ENCODE results near the gene MTMR3. TPM values are rescaled to one million over a fixed set of nuclear protein-coding genes. Genes with fewer than 3 reads are reported as not detected.
"Not testable (repeated sequence)": the region's sequence is repeated elsewhere in the genome, so short reads cannot be mapped to it uniquely, and the experiment has no call there.

MTMR3 gene
- total RNA-seq, 2 experiments from 2014 or later = 12.2 to 14.0 TPM

- ChIA-PET CTCF (interaction anchor here (1.3 kb wide), 1 partner anchor 22 kb away, joined by 3 read pairs; no protein-coding TSS in a partner anchor), POLR2A (no interaction called here)
These were observed 64.7 kb downstream of the MTMR3 start for GRCh38 chr22:29947410-29948384.

GRCh38 chr22:29948385-29948769 is 65.4 kb downstream of the MTMR3 start:
- ChIA-PET POLR2A (no interaction called here), CTCF (no interaction called here)

DNA sequence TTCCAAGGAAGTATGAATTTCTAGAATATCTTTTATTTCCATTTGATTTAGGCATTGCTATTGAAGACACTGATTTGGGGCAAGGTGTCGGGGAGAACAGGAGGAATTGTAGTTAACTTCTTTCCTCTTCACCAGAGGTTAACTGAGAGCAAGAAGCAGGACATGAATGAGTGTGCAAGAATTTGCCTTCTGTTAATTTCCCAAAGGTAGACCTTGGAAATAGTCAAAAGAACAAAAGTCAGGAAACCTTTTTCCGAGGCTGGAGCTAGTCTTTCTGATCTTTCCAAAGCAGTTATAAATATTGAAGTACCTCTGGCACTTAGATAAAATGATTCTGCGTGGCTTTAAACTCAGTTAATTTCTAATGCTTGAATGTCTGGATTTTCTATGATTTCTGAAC is 66.9 kb downstream of the MTMR3 start:
- CTCF ChIA-PET = interaction anchor here (0.6 kb wide), 2 partner anchors 104 to 263 kb away, joined by 4 read pairs; no protein-coding TSS in a partner anchor
- POLR2A ChIA-PET = no interaction called here

GRCh38 chr22:29951791-29952413 is 68.9 kb downstream of the MTMR3 start:
- CTCF ChIA-PET = no interaction called here
- POLR2A ChIA-PET = interaction anchor here (0.6 to 0.7 kb wide), 3 partner anchors 19 to 1935 kb away, joined by 3 read pairs; no protein-coding TSS in a partner anchor

GRCh38 chr22:29954203-29954855 is 71.4 kb downstream of the MTMR3 start:
- CTCF ChIA-PET = interaction anchor here (0.7 kb wide), 1 partner anchor 471 kb away, joined by 3 read pairs; no protein-coding TSS in a partner anchor
- POLR2A ChIA-PET = no interaction called here

DNA sequence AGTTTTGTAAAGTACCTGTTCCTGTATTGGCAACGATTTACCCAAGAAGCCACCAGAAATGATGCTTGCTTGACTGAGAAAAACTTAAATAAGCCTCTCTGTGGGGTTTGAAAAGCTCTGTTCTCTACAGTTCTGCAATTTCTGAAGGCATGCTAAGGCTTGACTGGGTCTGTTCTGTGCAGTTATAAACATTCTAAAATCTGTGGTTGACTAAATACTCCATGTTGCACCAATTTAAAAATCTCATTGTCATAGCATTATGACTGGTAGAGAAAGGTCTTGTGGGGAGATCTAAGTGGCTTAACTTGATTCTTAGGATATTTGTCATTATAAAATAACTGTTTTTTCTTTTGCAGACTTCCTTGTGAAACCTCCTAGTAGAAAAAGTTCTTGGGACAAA is 73.7 kb downstream of the MTMR3 start:
- POLR2A ChIA-PET = no interaction called here

GRCh38 chr22:29958170-29958569 is 75.2 kb downstream of the MTMR3 start:
- POLR2A ChIA-PET = no interaction called here
- CTCF ChIA-PET = no interaction called here

More for the DNA sequence above, 73.7 kb downstream of the MTMR3 start:
- CTCF ChIA-PET = no interaction called here

- CTCF ChIA-PET = no interaction called here
- POLR2A ChIA-PET = no interaction called here
These were observed 81.8 kb downstream of the MTMR3 start for GRCh38 chr22:29964776-29965175.

DNA sequence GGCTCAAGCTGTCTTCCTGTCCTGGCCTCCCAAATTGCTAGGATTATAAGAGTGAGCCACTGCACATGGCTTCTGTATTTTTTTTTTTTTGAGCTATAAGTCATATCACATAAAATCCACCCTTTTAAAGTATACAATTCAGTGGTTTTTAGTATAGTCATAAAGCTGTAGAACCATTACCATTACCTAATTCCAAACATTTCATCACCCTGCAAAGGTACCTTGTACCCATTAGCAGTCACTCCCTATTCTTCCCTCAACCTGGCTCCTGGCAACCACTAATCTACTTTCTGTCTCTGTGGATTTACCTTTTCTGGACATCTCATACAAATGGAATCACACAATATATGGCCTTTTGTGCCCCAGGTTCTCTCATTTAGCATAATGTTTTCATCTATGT is 84.5 kb downstream of the MTMR3 start:
- CTCF ChIA-PET = interaction anchor here (0.6 kb wide), 1 partner anchor 97 kb away, joined by 3 read pairs; no protein-coding TSS in a partner anchor
- POLR2A ChIA-PET = interaction anchor here (0.5 kb wide), 1 partner anchor 1168 kb away, joined by 3 read pairs; no protein-coding TSS in a partner anchor

DNA sequence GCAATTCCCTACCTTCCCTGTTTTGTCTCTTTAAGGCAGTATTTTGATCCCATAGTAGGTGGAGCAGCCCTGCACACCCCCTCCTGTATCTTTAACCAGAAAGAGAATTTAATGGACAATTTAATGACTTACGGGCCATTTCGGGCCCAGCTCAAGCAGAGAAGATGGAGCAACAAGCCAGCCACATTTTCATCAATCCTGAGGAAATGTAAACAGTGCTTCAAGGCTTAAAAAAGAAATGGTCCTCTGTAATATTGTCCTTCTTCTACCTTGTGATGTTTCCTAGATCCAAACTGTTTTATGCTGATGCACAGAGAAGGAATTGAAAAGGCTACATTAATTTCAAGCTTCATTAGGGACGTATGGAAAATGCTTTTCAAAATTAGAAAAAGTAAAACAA is 88.6 kb downstream of the MTMR3 start:
- POLR2A ChIA-PET = interaction anchor here (0.5 kb wide), 1 partner anchor 20 kb away, joined by 3 read pairs; no protein-coding TSS in a partner anchor

GRCh38 chr22:29972121-29972520 is 89.1 kb downstream of the MTMR3 start:
- ChIA-PET POLR2A (no interaction called here), CTCF (interaction anchor here (0.7 kb wide), 1 partner anchor 375 kb away, joined by 3 read pairs; no protein-coding TSS in a partner anchor)

More for the DNA sequence above, 88.6 kb downstream of the MTMR3 start:
- CTCF ChIA-PET = interaction anchor here (0.7 kb wide), 1 partner anchor 374 kb away, joined by 3 read pairs; no protein-coding TSS in a partner anchor

DNA sequence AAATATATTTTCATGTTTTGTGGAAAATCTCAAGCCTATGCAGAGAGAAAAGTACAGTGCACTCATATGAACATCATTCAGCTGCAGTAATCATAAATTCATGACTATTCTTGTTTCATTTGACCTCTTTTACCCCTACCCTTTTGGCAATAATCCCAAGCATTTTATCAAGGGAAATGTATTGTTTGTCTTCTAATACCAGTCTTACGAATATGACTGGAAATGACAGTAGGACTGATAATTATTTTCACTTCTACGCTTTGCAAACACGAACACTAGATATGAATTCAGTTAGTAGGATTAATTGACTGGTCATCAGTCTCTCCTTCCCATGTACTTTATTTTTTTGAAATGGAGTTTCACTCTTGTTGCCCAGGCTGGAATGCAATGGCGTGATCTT is 90.3 kb downstream of the MTMR3 start:
- ChIA-PET CTCF (no interaction called here), POLR2A (no interaction called here)

- CTCF ChIA-PET, POLR2A ChIA-PET: not testable (repeated sequence)
These were observed 90.7 kb downstream of the MTMR3 start for GRCh38 chr22:29973680-29974079.

DNA sequence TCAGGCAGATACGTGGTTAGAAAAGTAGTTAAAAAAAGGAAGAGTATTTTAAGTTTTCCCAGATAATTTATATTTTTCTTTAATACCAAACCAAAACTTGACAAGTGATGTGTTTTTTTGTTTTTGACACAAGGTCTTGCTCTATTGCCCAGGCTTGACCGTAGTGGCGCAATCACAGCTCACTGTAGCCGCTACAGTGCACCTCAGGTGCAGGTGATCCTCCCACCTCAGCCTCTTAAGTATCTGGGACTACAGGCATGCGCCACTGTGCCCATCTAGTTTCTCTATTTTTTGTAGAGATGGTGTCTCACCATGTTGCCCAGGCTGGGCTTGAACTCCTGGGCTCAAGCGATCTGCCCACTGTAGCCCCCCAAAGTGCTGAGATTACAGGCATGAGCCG is 92.5 kb downstream of the MTMR3 start:
- POLR2A ChIA-PET = no interaction called here
- CTCF ChIA-PET = no interaction called here

GRCh38 chr22:29977107-29977506 is 94.1 kb downstream of the MTMR3 start:
- CTCF ChIA-PET = no interaction called here
- POLR2A ChIA-PET = no interaction called here

DNA sequence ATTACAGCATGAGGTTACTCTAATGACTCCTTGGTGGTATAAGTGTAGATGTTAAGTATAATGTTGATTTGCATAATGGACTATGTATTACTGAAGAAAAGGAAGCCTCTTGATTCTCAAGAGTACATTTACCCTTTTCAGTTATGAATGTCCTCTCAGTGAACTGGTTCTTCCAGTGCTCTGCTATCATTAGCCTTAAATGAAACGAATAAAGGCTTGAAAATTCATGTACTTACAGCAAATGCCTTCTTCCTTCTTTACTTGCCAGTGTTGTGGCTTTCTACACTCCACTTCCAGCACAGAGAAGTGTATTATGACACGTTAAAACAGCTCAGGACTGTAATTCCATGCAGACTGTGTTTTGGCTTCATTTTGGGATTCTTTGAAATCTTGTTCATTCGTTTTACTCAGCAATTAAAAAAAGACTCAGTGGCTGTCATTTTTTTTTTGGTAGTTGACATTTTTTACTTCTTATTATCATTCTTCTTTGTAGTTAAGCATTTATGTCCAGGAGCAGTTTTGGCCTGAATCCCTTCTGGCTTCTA is 96.9 kb downstream of the MTMR3 start:
- POLR2A ChIA-PET = no interaction called here
- CTCF ChIA-PET = interaction anchor here (0.6 kb wide), 1 partner anchor 25 kb away, joined by 3 read pairs; no protein-coding TSS in a partner anchor

DNA sequence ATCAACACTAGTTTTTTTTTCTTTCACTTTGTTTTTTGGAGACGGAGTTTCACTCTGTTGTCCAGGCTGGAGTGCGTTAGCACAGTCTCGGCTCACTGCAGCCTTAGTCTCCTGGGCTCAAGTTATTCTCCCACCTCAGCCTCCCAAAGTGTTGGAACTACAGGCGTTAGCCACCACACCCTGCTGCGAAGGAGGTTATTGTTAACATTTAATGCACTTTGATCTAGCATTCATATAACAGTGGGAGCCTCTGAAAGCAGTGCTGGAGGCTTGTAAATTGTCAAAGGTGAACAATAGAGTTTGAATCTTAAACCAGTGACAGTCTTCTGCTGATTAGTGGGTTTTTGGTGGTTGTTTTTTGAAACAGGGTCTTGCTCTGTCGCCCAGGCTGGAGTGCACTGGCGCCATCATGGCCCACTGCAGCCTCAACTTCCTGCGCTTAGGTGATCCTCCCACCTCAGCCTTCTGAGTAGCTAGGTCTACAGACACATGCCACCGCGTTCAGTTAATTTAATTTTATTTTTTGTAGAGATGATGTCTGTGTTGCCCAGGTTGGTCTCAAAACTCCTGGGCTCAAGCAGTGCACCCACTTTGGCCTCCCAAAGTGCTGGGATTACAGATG is 100.4 kb downstream of the MTMR3 start:
- CTCF ChIA-PET = no interaction called here
- POLR2A ChIA-PET = no interaction called here

DNA sequence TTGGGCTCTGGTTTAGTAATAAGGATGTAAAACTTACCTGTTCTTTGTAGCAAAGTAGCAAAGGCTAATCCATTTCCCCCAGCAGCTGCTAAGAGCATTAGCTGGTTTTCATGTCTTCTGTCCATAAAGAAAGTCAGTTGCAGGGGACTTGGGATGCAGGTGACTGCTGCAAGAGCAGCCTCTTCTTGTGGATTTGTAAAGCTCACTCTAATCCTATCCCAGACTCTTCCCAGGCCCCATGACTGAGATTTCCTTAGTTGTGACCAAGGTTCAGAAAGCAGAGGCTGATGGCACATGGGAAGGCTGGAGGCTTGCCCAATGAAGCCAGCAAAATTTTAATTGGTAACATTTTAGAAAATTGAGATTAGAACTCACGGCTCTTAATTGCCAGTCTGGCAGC is 102.9 kb downstream of the MTMR3 start:
- POLR2A ChIA-PET = no interaction called here
- CTCF ChIA-PET = no interaction called here

DNA sequence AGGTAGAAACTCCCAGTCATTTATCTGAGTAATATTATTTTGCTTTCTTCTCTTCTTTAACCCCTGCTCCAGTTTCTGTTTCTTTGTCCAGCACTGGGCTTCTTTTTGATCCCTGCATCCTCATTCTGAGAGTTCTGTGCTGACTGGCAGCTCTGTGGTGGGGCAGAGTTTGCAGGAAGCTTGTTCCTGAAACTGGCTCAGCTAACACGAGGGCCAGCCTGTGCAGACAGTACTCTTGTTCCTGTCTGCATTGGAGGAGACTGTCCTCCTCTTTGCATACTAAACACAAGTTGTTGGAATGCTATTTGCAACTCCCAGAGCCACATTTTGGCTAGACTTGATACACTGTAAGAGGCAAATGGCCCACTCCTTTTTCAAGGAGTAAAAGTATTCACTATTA is 104.2 kb downstream of the MTMR3 start:
- POLR2A ChIA-PET = no interaction called here

More for the DNA sequence above, 104.2 kb downstream of the MTMR3 start:
- CTCF ChIA-PET = no interaction called here

Data from activated CD8-positive, alpha-beta memory T cell treated with anti-CD3 and anti-CD28 coated beads for 36 hours (primary cell).